IMR-90 (cell line): ENCODE data around the gene KLHL13. TPM values are rescaled to one million over a fixed set of nuclear protein-coding genes. Genes with fewer than 3 reads are reported as not detected.
A peak's percentile ranks its signal among the peaks of the same experiment; 100 is the strongest.

Experiments
- ATAC-seq: fragments of 200-7000 bp; cut with Tn5 transposase; 2 replicates; pipeline ENCODE4 v1.9.1; 2020; ENCODE audit warnings: low read depth, mild to moderate bottlenecking, moderate library complexity
- BruUV-seq: library from RNA; stranded (reverse); fragments of 400-500 nt; replicated peaks from 2 replicates; lab custom pipeline; 2021; lab: Mats Ljungman, UMichigan
- CTCF ChIA-PET: fragments of 300-600 bp; formaldehyde crosslinking; extraction: SDS; loops from one replicate; lab custom pipeline; 2021; ENCODE audit warnings: antibody characterized with exemption; lab: Yijun Ruan, JAX
- POLR2A ChIA-PET: fragments of 300-600 bp; sonication (Branson Sonifier 250); formaldehyde crosslinking; loops from one replicate; lab custom pipeline; 2022; ENCODE audit warnings: antibody characterized with exemption; ENCODE audit not compliant: unreplicated experiment; lab: Charles Lee
- DNase-seq: peaks from one replicate; pipeline ENCODE4 v3.0.0; 2013
- H2AFZ ChIP-seq: replicated peaks from 2 replicates; pipeline ENCODE3; 2013; ENCODE audit warnings: low read length, mild to moderate bottlenecking; ENCODE audit not compliant: poor library complexity
- H2AK5ac ChIP-seq: 2 replicates; pipeline ENCODE4 v1.6.1; 2013; ENCODE audit warnings: low read depth, low read length, inconsistent platforms
- H2AK9ac ChIP-seq: replicated peaks from 2 replicates; pipeline ENCODE3; 2013; ENCODE audit warnings: mild to moderate bottlenecking, low read depth, low read length, moderate library complexity; ENCODE audit not compliant: poor library complexity
- H2BK120ac ChIP-seq: 2 replicates; pipeline ENCODE4 v1.6.1; 2013; ENCODE audit warnings: low read depth, low read length, inconsistent platforms
- H2BK15ac ChIP-seq: 3 replicates; pipeline ENCODE4 v1.6.1; 2013; ENCODE audit warnings: low read depth, low read length, inconsistent platforms
- H2BK20ac ChIP-seq: 2 replicates; pipeline ENCODE4 v1.6.1; 2013; ENCODE audit warnings: low read depth, mild to moderate bottlenecking, inconsistent platforms, low read length, moderate library complexity
- H2BK5ac ChIP-seq: 2 replicates; pipeline ENCODE4 v1.6.1; 2013; ENCODE audit warnings: mild to moderate bottlenecking, low read depth, low read length, inconsistent platforms; ENCODE audit not compliant: poor library complexity, severe bottlenecking
- H3K14ac ChIP-seq: replicated peaks from 2 replicates; pipeline ENCODE4 v1.6.1; 2013; ENCODE audit warnings: low read depth, low read length, inconsistent platforms
- H3K18ac ChIP-seq: 2 replicates; pipeline ENCODE4 v1.6.1; 2013; ENCODE audit warnings: low read depth, low read length, control low read depth
- H3K23ac ChIP-seq: 2 replicates; pipeline ENCODE4 v1.6.1; 2013; ENCODE audit warnings: low read depth, low read length, inconsistent platforms
- H3K27ac ChIP-seq: 2 replicates; pipeline ENCODE4 v1.5.1; 2013; ENCODE audit warnings: mild to moderate bottlenecking, control low read depth, low read length; ENCODE audit not compliant: insufficient read depth
- H3K27me3 ChIP-seq: 2 replicates; pipeline ENCODE4 v1.6.1; 2013; ENCODE audit warnings: low read length; ENCODE audit not compliant: control insufficient read depth, insufficient read depth
- H3K36me3 ChIP-seq: 2 replicates; pipeline ENCODE4 v1.6.1; 2013; ENCODE audit warnings: low read length, mixed read lengths; ENCODE audit not compliant: control insufficient read depth, insufficient read depth
- H3K4ac ChIP-seq: 2 replicates; pipeline ENCODE4 v1.6.1; 2013; ENCODE audit warnings: low read depth, low read length, inconsistent platforms
- H3K4me1 ChIP-seq: 2 replicates; pipeline ENCODE4 v1.6.1; 2013; ENCODE audit warnings: low read length, mixed read lengths; ENCODE audit not compliant: control insufficient read depth, insufficient read depth
- H3K4me2 ChIP-seq: 2 replicates; pipeline ENCODE4 v1.6.1; 2013; ENCODE audit warnings: low read depth, mild to moderate bottlenecking, control low read depth, low read length, moderate library complexity
- H3K4me3 ChIP-seq: 2 replicates; pipeline ENCODE4 v1.5.1; 2013; ENCODE audit warnings: low read depth, mild to moderate bottlenecking, control low read depth, low read length, moderate library complexity; ENCODE audit not compliant: insufficient read depth
- H3K56ac ChIP-seq: 2 replicates; pipeline ENCODE4 v1.6.1; 2013; ENCODE audit warnings: low read length, inconsistent platforms; ENCODE audit not compliant: insufficient read depth; ENCODE audit errors: extremely low read depth
- H3K79me1 ChIP-seq, 2 experiments: 2 replicates each; pipeline ENCODE4 v1.6.1; 2013; ENCODE audit warnings: low read length in 2 of 2, inconsistent platforms in 1 of 2, low read depth in 1 of 2
- H3K9ac ChIP-seq: 2 replicates; pipeline ENCODE4 v1.6.1; 2013; ENCODE audit warnings: low read depth, low read length, control low read depth
- H3K9me1 ChIP-seq: 2 replicates; pipeline ENCODE4 v1.6.1; 2013; ENCODE audit warnings: low read length, inconsistent platforms; ENCODE audit not compliant: insufficient read depth
- H3K9me3 ChIP-seq: 2 replicates; pipeline ENCODE4 v1.6.1; 2013; ENCODE audit warnings: low read length; ENCODE audit not compliant: control insufficient read depth, insufficient read depth
- H4K20me1 ChIP-seq: 2 replicates; pipeline ENCODE4 v1.6.1; 2013; ENCODE audit warnings: low read length, inconsistent platforms; ENCODE audit not compliant: insufficient read depth
- H4K5ac ChIP-seq: 2 replicates; pipeline ENCODE4 v1.6.1; 2013; ENCODE audit warnings: mild to moderate bottlenecking, low read depth, low read length, control low read depth
- H4K8ac ChIP-seq, 2 experiments: 2 replicates each; pipeline ENCODE4 v1.6.1; 2013; ENCODE audit warnings: low read depth in 2 of 2, low read length in 2 of 2, control low read depth in 1 of 2, inconsistent platforms in 1 of 2
- H4K91ac ChIP-seq: 2 replicates; pipeline ENCODE4 v1.6.1; 2013; ENCODE audit warnings: low read depth, low read length, inconsistent platforms; ENCODE audit not compliant: insufficient read depth
- BHLHE40 ChIP-seq: fragments of 150-350 bp; IDR thresholded peaks from 2 replicates; pipeline ENCODE4 v1.6.1; 2016; ENCODE audit warnings: mild to moderate bottlenecking, low read depth, low read length
- CEBPB ChIP-seq: IDR thresholded peaks from 2 replicates; pipeline ENCODE4 v1.6.1; 2012; ENCODE audit warnings: low read depth, low read length, improper control_type of control experiment
- CHD1 ChIP-seq: IDR thresholded peaks from 2 replicates; pipeline ENCODE4 v1.6.1; 2012; ENCODE audit warnings: low read depth, low read length, improper control_type of control experiment
- ELK1 ChIP-seq: fragments of 150-350 bp; IDR thresholded peaks from 2 replicates; pipeline ENCODE4 v1.6.1; 2016; ENCODE audit warnings: low read depth, mild to moderate bottlenecking, low read length, moderate library complexity, borderline replicate concordance
- FOS ChIP-seq: fragments of 150-350 bp; IDR thresholded peaks from 2 replicates; pipeline ENCODE4 v1.6.1; 2016; ENCODE audit warnings: low read depth, low read length
- MAFK ChIP-seq: IDR thresholded peaks from 2 replicates; pipeline ENCODE4 v1.6.1; 2012; ENCODE audit warnings: low read depth, low read length, improper control_type of control experiment
- MAZ ChIP-seq: IDR thresholded peaks from 2 replicates; pipeline ENCODE4 v1.6.1; 2012; ENCODE audit warnings: low read depth, mild to moderate bottlenecking, low read length, improper control_type of control experiment, moderate library complexity, borderline replicate concordance
- MXI1 ChIP-seq: IDR thresholded peaks from 2 replicates; pipeline ENCODE4 v1.6.1; 2012; ENCODE audit warnings: low read depth, mild to moderate bottlenecking, low read length, moderate library complexity, borderline replicate concordance
- NFE2L2 ChIP-seq: fragments of 150-350 bp; IDR thresholded peaks from 2 replicates; pipeline ENCODE4 v1.6.1; 2016; ENCODE audit warnings: low read depth, mild to moderate bottlenecking, low read length
- POLR2A ChIP-seq: IDR thresholded peaks from 2 replicates; pipeline ENCODE4 v1.6.1; 2012; ENCODE audit warnings: mild to moderate bottlenecking, low read depth, low read length
- RAD21 ChIP-seq: IDR thresholded peaks from 2 replicates; pipeline ENCODE4 v1.6.1; 2012; ENCODE audit warnings: low read length, improper control_type of control experiment
- RCOR1 ChIP-seq: IDR thresholded peaks from 2 replicates; pipeline ENCODE4 v1.6.1; 2012; ENCODE audit warnings: mild to moderate bottlenecking, low read length, improper control_type of control experiment; ENCODE audit not compliant: insufficient replicate concordance
- RFX5 ChIP-seq: IDR thresholded peaks from 2 replicates; pipeline ENCODE4 v1.8.0; 2012; ENCODE audit warnings: low read depth, mild to moderate bottlenecking, low read length, moderate library complexity
- SMC3 ChIP-seq: fragments of 150-350 bp; IDR thresholded peaks from 2 replicates; pipeline ENCODE4 v1.6.1; 2016; ENCODE audit warnings: low read depth, mild to moderate bottlenecking, antibody characterized with exemption, low read length, moderate library complexity
- USF2 ChIP-seq: fragments of 150-350 bp; IDR thresholded peaks from 2 replicates; pipeline ENCODE4 v1.6.1; 2017; ENCODE audit warnings: mild to moderate bottlenecking, antibody characterized with exemption, low read length, low read depth
- WGBS, 2 experiments: methylation state at CpG; one replicate each; pipeline versions ENCODE4 v1.1.5 to v1.1.7; 2013; ENCODE audit warnings: missing lambda C conversion rate in 2 of 2; ENCODE audit not compliant: insufficient read length in 1 of 2; ENCODE audit errors: extremely low coverage in 2 of 2; 5-methylcytosine and 5-hydroxymethylcytosine counted together
- dilution Hi-C: fragments of 300-500 bp; cut with HindIII; formaldehyde crosslinking; loops from one replicate; pipeline ENCODE4 v1.14.3; 2018; ENCODE audit warnings: low sequenced_read_pairs; ENCODE audit not compliant: unreplicated experiment
- in situ Hi-C: fragments of 300-500 bp; cut with MboI; formaldehyde crosslinking; loops from 3 replicates; pipeline ENCODE4 v1.14.3; 2019; ENCODE audit warnings: low sequenced_read_pairs, inconsistent platforms, mixed read lengths
- intact Hi-C: fragments of 100-400 bp; cut with micrococcal nuclease; formaldehyde crosslinking; loops from 2 replicates; pipeline ENCODE4 v1.10.0; 2022
- polyA plus RNA-seq, 3 experiments: library from polyadenylated mRNA; depleted of rRNA; stranded (reverse); fragments of >200 nt; gene quantifications; 2 replicates each; pipeline ENCODE4 v1.2.3, GENCODE V29; 2012; ENCODE audit warnings: low replicate concordance in 1 of 3
- total RNA-seq: library from RNA; depleted of rRNA; stranded (reverse); fragments of >200 nt; gene quantifications from 2 replicates; pipeline ENCODE4 v1.2.3, GENCODE V29; 2012
- TF ChIP-seq, protein P1 (sequence below): conservative IDR thresholded peaks from 2 replicates; pipeline ENCODE4 v1.5.1; 2012; ENCODE audit warnings: mild to moderate bottlenecking, low read depth, low read length, improper control_type of control experiment

Gene KLHL13
- total and polyA plus RNA-seq, 2 of the 4 experiments (the other 2 are of a cell fraction) = 4.0 to 12.5 TPM

- no peak overlapping the region for H3K23ac ChIP-seq
- no peaks in the 10 kb centered on the region for H3K27me3 ChIP-seq
- intact Hi-C loops = no loop called here
- H2BK5ac ChIP-seq = no peak overlapping the region
- ATAC-seq = no peak; the same call in 1 of the 2 replicates
- no peak overlapping the region for H4K91ac ChIP-seq
- H3K36me3 ChIP-seq = no peaks in the 10 kb centered on the region
- no peak overlapping the region for H2AK9ac ChIP-seq
- no peak overlapping the region for H4K8ac ChIP-seq
- no peak overlapping the region for H3K4ac ChIP-seq
- 0 out of 2 replicates have a peak, but pooled peaks cover 2% of the 10 kb centered on the region for H3K4me1 ChIP-seq
- DNase-seq = peak; percentile 23
- peak overlapping the region; percentile 74; the same call in 1 of the 2 replicates for H3K18ac ChIP-seq
- no peak overlapping the region for H4K5ac ChIP-seq
- dilution Hi-C loops = no loop called here
- H2BK20ac ChIP-seq = no peak overlapping the region
- no peak for TF ChIP-seq USF2
- no peak for TF ChIP-seq ELK1
- no peak for TF ChIP-seq RCOR1
- no peak for TF ChIP-seq POLR2A
- no peak for TF ChIP-seq CEBPB
- no peak for TF ChIP-seq BHLHE40
- TF ChIP-seq NFE2L2 = no peak
- TF ChIP-seq MXI1 = no peak
- TF ChIP-seq MAFK = no peak
- TF ChIP-seq, protein P1, sequence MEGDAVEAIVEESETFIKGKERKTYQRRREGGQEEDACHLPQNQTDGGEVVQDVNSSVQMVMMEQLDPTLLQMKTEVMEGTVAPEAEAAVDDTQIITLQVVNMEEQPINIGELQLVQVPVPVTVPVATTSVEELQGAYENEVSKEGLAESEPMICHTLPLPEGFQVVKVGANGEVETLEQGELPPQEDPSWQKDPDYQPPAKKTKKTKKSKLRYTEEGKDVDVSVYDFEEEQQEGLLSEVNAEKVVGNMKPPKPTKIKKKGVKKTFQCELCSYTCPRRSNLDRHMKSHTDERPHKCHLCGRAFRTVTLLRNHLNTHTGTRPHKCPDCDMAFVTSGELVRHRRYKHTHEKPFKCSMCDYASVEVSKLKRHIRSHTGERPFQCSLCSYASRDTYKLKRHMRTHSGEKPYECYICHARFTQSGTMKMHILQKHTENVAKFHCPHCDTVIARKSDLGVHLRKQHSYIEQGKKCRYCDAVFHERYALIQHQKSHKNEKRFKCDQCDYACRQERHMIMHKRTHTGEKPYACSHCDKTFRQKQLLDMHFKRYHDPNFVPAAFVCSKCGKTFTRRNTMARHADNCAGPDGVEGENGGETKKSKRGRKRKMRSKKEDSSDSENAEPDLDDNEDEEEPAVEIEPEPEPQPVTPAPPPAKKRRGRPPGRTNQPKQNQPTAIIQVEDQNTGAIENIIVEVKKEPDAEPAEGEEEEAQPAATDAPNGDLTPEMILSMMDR = no peak
- no peak for TF ChIP-seq CHD1
- TF ChIP-seq FOS = no peak
- TF ChIP-seq SMC3 = no peak
- no peak for TF ChIP-seq RAD21
- no peak for TF ChIP-seq MAZ
- TF ChIP-seq RFX5 = no peak
- H3K14ac ChIP-seq = no peak overlapping the region
- in situ Hi-C loops = no loop called here
- H3K9me3 ChIP-seq = no peaks in the 10 kb centered on the region
- H2BK120ac ChIP-seq = no peak overlapping the region
- no peak overlapping the region for H3K27ac ChIP-seq
- no peaks in the 10 kb centered on the region for H3K79me1 ChIP-seq
- H3K4me3 ChIP-seq = no peak overlapping the region
- H2BK15ac ChIP-seq = no peak overlapping the region
- ChIA-PET POLR2A (no interaction called here), CTCF (no interaction called here)
- no peaks in the 10 kb centered on the region for H3K9me1 ChIP-seq
- peak overlapping the region; percentile 35; the same call in 1 of the 2 replicates for H3K4me2 ChIP-seq
- no TSS peak for BruUV-seq
- H2AFZ ChIP-seq = no peak overlapping the region
- no peak overlapping the region for H3K9ac ChIP-seq
- no peak overlapping the region for H2AK5ac ChIP-seq
- no peak overlapping the region for H3K56ac ChIP-seq
- no peaks in the 10 kb centered on the region for H4K20me1 ChIP-seq
- no CpG with 5 or more reads among the region's 1 CpG for WGBS, 2 experiments
Measured at GRCh38 chrX:118026631-118027030, 90.0 kb downstream of the KLHL13 start.
